HL-60 (cell line): ENCODE measurements around the gene RENBP.

ENCODE experiments used
- DNase-seq, 2 experiments: peaks; one replicate each; pipeline ENCODE4 v3.0.0-alpha.2; 2010 to 2020; ENCODE audit warnings: low read depth in 1 of 2, low spot score in 1 of 2
- H3K27ac ChIP-seq: fragments of 250-450 bp; sonication (Bioruptor Pico); replicated peaks from 2 replicates; pipeline ENCODE4 v1.5.1; 2020; ENCODE audit warnings: mild to moderate bottlenecking, moderate library complexity
- H3K27me3 ChIP-seq: fragments of 250-450 bp; sonication (Bioruptor Pico); 2 replicates; pipeline ENCODE4 v1.5.1; 2021; ENCODE audit warnings: mild to moderate bottlenecking, moderate library complexity; ENCODE audit not compliant: insufficient read depth, poor library complexity, severe bottlenecking
- H3K4me3 ChIP-seq: replicated peaks from 2 replicates; pipeline ENCODE4 v1.5.1; 2011; ENCODE audit warnings: mild to moderate bottlenecking, control low read depth, low read length; ENCODE audit not compliant: insufficient read depth
- CTCF ChIP-seq: IDR thresholded peaks from one replicate; pipeline ENCODE4 v1.5.1; 2011; ENCODE audit warnings: low read length, control low read depth, inconsistent platforms; ENCODE audit not compliant: insufficient read depth
- GABPA ChIP-seq: IDR thresholded peaks from 2 replicates; pipeline ENCODE4 v1.6.1; 2012; ENCODE audit warnings: low read depth
- POLR2AphosphoS5 ChIP-seq: IDR thresholded peaks from 2 replicates; pipeline ENCODE4 v1.6.1; 2012; ENCODE audit warnings: low read depth
- REST ChIP-seq: IDR thresholded peaks from 2 replicates; pipeline ENCODE4 v1.6.1; 2012; ENCODE audit warnings: low read depth; ENCODE audit not compliant: insufficient replicate concordance
- SPI1 ChIP-seq: IDR thresholded peaks from 2 replicates; pipeline ENCODE4 v1.6.1; 2012; ENCODE audit warnings: low read depth, mild to moderate bottlenecking, borderline replicate concordance

The RENBP gene

GRCh38 chrX:153917869-153918268 lies 26.6 kb downstream of the RENBP start:
- no peak overlapping the region for H3K4me3 ChIP-seq
- H3K27ac ChIP-seq: no peak overlapping the region
- TF ChIP-seq GABPA: no peak
- TF ChIP-seq SPI1: no peak
- TF ChIP-seq REST: no peak
- TF ChIP-seq CTCF: no peak
- TF ChIP-seq POLR2AphosphoS5: no peak
- DNase-seq: peak in 1 of 2 experiments; percentile 13
- no peaks in the 10 kb centered on the region for H3K27me3 ChIP-seq

- Histone ChIP-seq H3K27ac (no peak overlapping the region), H3K27me3 (no peaks in the 10 kb centered on the region), H3K4me3 (no peak overlapping the region)
- TF ChIP-seq CTCF (no peak), REST (no peak)
- no peak for DNase-seq
These were observed 30.7 kb downstream of the RENBP start for GRCh38 chrX:153913701-153914100.

- Histone ChIP-seq H3K4me3 (no peak overlapping the region), H3K27ac (no peak overlapping the region), H3K27me3 (no peaks in the 10 kb centered on the region)
- TF ChIP-seq POLR2AphosphoS5 (no peak), GABPA (no peak), REST (no peak), CTCF (no peak), SPI1 (no peak)
- DNase-seq: peak in 1 of 2 experiments; percentile 10
These were observed 31.2 kb downstream of the RENBP start for GRCh38 chrX:153913211-153913610.
